GM06990 (cell line): ENCODE measurements around the gene MDM2.

Source experiments
- DNase-seq: peaks from one replicate; pipeline ENCODE4 v3.0.0-alpha.2; 2011; ENCODE audit not compliant: insufficient read length; ENCODE audit errors: extremely low read depth
- H3K27me3 ChIP-seq: replicated peaks from 2 replicates; pipeline ENCODE4 v1.6.0; 2011; ENCODE audit warnings: low read length; ENCODE audit not compliant: control insufficient read depth, insufficient read depth
- H3K36me3 ChIP-seq: 2 replicates; pipeline ENCODE4 v1.5.1; 2011; ENCODE audit warnings: low read length; ENCODE audit not compliant: control insufficient read depth, insufficient read depth
- H3K4me3 ChIP-seq: replicated peaks from 2 replicates; pipeline ENCODE4 v1.5.1; 2011; ENCODE audit warnings: low read depth, mild to moderate bottlenecking, control low read depth, low read length
- CTCF ChIP-seq: IDR thresholded peaks from 2 replicates; pipeline ENCODE4 v1.5.1; 2011; ENCODE audit warnings: low read length, control low read depth, mild to moderate bottlenecking, inconsistent platforms; ENCODE audit not compliant: insufficient read depth, poor library complexity, severe bottlenecking

The MDM2 gene

GRCh38 chr12:68779280-68779679 lies 28.7 kb upstream of the MDM2 start:
- DNase-seq = no peak
- H3K36me3 ChIP-seq = no peaks in the 10 kb centered on the region
- no peak overlapping the region for H3K4me3 ChIP-seq
- TF ChIP-seq CTCF = no peak
- no peaks in the 10 kb centered on the region for H3K27me3 ChIP-seq

- no peaks in the 10 kb centered on the region for H3K27me3 ChIP-seq
- DNase-seq = no peak
- no peak for TF ChIP-seq CTCF
- H3K4me3 ChIP-seq = no peak overlapping the region
- no peaks in the 10 kb centered on the region for H3K36me3 ChIP-seq
Observed at GRCh38 chr12:68780731-68781130, 27.2 kb upstream of the MDM2 start.

- H3K27me3 ChIP-seq = no peaks in the 10 kb centered on the region
- no peak overlapping the region for H3K4me3 ChIP-seq
- no peak for TF ChIP-seq CTCF
- no peak for DNase-seq
- no peaks in the 10 kb centered on the region for H3K36me3 ChIP-seq
Observed at GRCh38 chr12:68781728-68782127, 26.2 kb upstream of the MDM2 start.

GRCh38 chr12:68784015-68784414 lies 24.0 kb upstream of the MDM2 start:
- no peak for DNase-seq
- Histone ChIP-seq H3K36me3 (no peaks in the 10 kb centered on the region), H3K27me3 (no peaks in the 10 kb centered on the region), H3K4me3 (no peak overlapping the region)
- TF ChIP-seq CTCF = no peak

GRCh38 chr12:68785358-68785757 lies 22.6 kb upstream of the MDM2 start:
- Histone ChIP-seq H3K4me3 (no peak overlapping the region), H3K27me3 (no peaks in the 10 kb centered on the region), H3K36me3 (no peaks in the 10 kb centered on the region)
- DNase-seq = no peak
- no peak for TF ChIP-seq CTCF

GRCh38 chr12:68785823-68786222 lies 22.2 kb upstream of the MDM2 start:
- no peak for TF ChIP-seq CTCF
- Histone ChIP-seq H3K4me3 (no peak overlapping the region), H3K36me3 (no peaks in the 10 kb centered on the region), H3K27me3 (no peaks in the 10 kb centered on the region)
- no peak for DNase-seq
